ENCODE data around the gene PTCHD1.

PTCHD1 gene

DNA sequence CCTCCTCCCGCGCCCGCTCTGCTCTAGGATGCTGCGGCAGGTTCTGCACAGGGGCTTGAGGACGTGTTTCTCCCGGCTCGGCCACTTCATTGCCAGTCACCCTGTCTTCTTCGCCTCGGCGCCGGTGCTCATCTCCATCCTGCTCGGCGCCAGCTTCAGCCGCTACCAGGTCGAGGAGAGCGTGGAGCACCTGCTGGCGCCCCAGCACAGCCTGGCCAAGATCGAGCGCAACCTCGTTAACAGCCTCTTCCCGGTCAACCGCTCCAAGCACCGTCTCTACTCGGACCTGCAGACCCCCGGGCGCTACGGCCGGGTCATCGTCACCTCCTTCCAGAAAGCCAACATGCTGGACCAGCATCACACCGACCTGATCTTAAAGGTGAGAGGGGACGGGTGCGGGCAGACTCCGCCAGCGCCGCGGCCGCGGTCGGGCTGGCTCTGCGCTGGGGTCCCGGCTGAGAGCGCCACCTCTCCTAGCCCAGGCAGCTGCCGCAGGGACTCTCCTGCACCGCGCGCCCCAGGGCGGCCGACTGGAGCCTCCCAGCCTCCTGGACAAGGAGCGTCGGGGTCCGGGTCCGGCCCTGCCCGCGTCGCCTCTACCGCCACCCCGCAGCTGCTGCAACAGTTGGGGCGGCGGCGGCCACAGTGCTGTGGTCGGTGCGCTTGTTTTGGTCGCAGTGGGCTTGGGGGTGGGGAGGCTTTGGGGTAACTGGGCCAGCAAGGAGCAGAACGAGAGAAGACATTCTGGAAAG is at the start of gene PTCHD1:
Gene PTCHD1 (plus strand): TSS at position 2 of the 752 bp plus-strand sequence. CDS start 27 bp downstream, at position 29.
- DNase-seq (ENCODE audit: low spot score) = no peak

DNA sequence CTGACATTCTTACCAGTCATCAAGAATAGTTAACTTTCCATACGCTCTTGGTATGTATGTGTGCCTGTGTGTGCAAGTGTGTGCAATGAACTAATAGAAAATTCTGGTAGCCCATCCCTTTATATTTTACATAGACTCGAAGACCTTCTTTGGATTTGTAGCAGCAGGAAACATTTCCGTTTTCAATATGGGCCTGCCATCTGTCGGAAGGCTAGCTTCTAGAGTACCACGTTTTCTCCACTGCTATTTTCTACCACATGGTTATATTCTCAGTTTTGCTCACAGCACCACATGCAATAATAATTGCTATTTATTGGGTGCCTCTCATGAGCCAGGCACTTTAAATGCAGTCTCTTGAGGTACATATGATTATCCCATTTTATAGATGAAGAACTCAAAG is 47.9 kb upstream of the PTCHD1 start:
- DNase-seq (ENCODE audit: low spot score) = no peak

DNA sequence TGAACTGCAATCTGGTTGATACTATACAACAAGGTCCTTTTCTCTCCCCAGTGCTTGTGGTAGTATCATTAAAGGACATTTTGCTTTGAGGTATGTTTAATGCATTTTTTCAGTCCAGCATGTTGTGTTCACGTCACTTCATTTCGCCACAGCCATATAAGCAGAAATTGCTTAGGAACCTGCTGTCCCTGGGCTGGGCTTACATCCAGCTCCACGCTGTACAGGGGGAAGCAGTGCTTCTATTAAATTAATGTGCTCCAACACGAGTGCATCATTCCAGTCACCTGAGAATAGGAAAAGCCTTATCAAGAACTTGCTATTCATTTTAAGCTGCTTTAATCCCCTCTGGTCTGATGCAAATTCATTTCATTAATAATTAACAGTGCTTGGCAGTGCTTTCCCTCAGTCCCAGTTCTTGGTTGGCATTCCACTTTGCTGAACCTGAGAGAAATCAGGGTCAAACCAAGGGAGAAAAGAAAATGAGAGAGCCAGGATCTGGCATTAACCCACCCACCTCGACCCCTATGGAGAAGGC is 47.4 kb upstream of the PTCHD1 start:
- DNase-seq (ENCODE audit: low spot score) = no peak

- DNase-seq (ENCODE audit: low spot score) = no peak
Observed at GRCh38 chrX:23292354-23292987, 42.2 kb upstream of the PTCHD1 start.

GRCh38 chrX:23292988-23293651 is 41.5 kb upstream of the PTCHD1 start:
- no peak for DNase-seq (ENCODE audit: low spot score)

DNA sequence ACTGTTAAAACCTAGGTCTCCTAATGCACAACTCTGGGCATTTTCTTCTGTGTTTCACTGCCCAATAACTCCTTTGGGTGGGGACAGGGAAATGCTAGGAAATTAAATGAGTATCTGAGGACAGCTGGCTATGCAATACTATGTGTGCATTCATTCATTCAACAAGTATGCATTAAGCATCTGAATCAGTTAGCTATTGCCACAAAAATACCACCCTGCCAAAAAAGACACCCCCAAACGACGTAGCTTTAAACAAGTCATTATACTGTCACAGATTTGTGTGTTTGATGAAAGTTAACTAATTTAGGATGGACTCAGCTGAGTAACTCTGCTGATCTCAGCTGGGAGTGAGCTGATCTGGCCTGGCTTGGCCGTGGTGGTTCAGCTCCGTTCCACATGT is 29.8 kb upstream of the PTCHD1 start:
- no peak for DNase-seq (ENCODE audit: low spot score)

DNA sequence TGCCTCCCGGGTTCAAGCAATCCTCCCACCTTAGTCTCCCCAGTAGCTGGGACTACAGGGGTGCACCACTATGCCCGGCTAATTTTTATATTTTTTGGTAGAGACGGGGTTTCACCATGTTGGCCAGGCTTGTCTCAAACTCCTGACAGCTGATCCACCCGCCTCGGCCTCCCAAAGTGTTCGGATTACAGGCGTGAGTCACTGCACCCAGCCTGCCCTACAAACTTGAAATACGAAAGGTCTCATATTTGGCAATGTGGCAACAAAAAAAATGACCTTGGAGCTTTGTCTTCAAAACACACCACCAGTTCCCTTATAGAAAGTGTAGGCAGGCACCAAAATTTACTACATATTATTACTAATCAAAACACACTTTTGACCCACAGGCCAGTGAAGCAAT is 22.9 kb upstream of the PTCHD1 start:
- DNase-seq (ENCODE audit: low spot score) = no peak

GRCh38 chrX:23312136-23312535 is 22.5 kb upstream of the PTCHD1 start:
- no peak for DNase-seq (ENCODE audit: low spot score)

DNA sequence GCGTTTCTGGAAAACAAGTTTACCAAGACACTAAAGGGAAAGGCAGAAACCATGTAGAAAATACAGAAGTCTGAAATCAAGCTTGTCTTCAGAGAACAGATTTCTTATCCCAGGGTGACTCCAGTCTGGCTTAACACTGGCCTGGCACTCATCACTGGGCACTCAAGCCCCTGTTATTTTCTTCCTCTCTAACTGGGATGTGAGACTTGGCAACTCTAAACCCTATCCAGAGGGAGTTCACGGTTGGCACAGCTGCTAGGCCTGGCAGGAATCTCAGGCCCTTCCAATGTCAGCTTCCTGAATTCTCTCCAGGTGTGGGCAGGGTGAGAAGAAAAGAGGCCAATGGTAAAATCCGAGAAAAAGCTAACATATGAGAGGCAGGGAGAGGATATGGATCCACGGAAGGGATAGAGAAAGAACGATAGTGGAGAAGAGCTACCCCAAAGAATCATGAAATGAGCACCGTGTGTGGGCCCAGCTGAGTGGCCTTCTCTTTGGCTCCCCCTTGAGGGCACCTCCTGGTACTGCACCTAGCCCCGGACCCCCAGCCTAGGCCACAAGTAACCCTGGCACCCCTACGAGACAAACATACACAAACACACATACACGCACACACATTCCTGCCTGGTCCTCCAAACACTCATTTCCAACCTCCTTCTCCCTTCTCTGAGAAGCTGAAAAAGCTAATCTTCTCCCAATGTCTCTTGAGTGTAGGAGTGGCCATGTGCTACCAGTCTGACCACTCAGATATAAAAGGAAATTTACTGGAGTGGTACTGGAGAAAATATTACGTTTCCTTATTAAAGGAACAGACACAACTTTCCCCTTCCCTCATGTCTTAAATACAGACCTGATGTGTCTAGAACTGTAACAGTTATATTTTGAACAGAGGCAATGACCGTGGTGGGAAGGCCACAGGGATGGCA is 16.6 kb upstream of the PTCHD1 start:
- DNase-seq (ENCODE audit: low spot score) = peak; percentile 0

- no peak for DNase-seq (ENCODE audit: low spot score)
Observed at GRCh38 chrX:23327104-23327503, 7.5 kb upstream of the PTCHD1 start.

GRCh38 chrX:23331701-23332100 is 2.9 kb upstream of the PTCHD1 start:
- no peak for DNase-seq (ENCODE audit: low spot score)

GRCh38 chrX:23332101-23332887 is 2.4 kb upstream of the PTCHD1 start:
- DNase-seq (ENCODE audit: low spot score) = no peak

GRCh38 chrX:23332888-23333821 is 1.5 kb upstream of the PTCHD1 start:
- DNase-seq (ENCODE audit: low spot score) = no peak

DNA sequence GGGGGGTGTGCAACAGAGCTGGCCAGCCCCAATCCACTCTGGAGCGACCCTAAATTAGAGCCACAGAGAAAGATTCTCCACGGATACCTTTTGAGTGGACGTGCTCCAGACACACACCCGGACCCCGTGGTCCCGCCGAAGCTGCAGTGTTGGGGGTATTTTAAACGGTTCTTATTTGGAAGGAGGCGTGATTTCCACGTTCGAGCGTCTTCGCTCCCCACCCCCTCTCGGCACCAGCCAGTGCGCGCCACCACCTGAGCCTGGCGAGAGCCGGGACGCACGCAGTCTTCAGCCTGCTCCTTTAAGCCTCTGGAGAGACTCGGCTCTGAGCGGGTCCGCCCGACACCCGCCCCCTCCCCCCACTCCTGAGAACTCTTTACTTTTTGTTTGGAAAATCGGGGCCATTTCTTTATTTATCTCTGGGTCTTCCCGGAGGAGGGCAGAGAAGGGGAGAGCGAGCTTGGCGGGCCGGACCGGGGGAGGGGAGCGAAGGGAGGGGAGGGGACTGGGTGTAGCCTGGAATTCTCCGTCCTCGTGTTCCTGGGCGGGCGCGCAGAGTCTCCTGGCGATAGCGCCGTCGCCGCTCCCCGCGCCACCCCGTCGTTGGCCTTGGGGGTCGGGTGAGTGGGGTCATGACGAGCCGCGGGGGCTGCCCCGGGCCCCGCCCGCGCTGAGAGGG is 668 bp upstream of the PTCHD1 start:
- no peak for DNase-seq (ENCODE audit: low spot score)

- DNase-seq (ENCODE audit: low spot score) = no peak
Observed at GRCh38 chrX:23334521-23334847, 165 bp upstream of the PTCHD1 start.

DNA sequence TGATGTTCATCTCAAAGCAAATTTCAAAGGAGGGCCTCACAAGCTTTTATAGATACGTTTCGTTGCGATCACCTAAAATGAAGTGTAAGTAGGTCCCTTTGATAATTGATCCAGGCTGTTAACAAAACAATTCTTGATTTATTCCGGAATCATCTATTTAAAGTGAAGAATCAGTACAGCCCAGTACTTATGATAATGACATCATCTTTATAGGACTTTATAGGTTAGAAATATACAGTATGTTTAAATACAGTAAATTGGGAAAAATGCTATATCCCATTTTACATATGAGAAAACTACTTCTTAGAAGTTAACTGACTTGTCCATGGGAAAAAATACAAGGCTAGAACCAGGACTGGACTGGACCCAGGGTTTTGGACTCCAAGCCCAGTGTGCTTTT is 3.7 kb downstream of the PTCHD1 start:
- DNase-seq (ENCODE audit: low spot score) = no peak

DNA sequence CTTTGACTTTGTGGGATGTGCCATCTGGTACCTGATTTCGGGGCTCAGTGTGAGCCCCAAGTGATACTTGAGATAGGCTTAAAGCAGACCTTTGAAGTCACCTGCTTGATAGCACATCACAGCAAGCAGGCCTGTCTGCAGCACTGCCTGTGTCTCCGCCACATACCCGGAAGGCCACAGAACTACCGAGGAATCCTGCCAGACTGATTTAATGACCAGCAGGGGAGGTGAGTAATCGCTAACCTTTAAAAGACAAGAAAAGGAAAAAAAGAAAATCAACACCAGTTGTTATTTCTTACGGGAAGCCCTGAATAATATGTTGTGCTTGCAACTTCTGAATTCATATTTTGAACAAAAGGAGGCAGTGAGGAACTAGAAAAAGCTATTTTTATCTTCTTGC is 6.8 kb downstream of the PTCHD1 start:
- DNase-seq (ENCODE audit: low spot score) = no peak

- DNase-seq (ENCODE audit: low spot score) = no peak
Observed at GRCh38 chrX:23344238-23344903, 9.7 kb downstream of the PTCHD1 start.

DNA sequence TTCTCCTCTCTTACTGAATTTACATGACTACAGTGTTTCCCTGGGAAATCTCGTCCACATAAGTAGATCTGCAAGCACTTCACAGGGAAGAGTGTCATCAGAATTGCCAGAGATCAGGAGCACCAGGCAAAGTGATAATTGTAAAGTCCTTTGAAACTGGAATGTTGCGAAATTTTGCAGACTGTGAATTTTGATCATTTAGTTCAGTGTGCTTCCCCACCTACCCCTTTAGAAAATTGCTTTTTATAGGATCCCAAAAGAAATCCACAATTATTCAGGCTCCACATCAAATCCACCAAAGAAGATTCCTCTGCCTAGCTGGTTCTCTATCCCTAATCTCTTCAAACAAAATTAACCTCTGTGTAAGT is 10.2 kb downstream of the PTCHD1 start:
- DNase-seq (ENCODE audit: low spot score) = no peak

Measured in CD4-positive, alpha-beta T cell treated with Interleukin-2 at 100 ng/mL for 4 hours (primary cell).